IMR-90 (cell line): Measurements from ENCODE around the gene UST. TPM values are rescaled to one million over a fixed set of nuclear protein-coding genes. Genes with fewer than 3 reads are reported as not detected.

Source experiments
- ATAC-seq: fragments of 200-7000 bp; cut with Tn5 transposase; 2 replicates; pipeline ENCODE4 v1.9.1; 2020; ENCODE audit warnings: low read depth, mild to moderate bottlenecking, moderate library complexity
- BruUV-seq: library from RNA; stranded (reverse); fragments of 400-500 nt; replicated peaks from 2 replicates; lab custom pipeline; 2021; lab: Mats Ljungman, UMichigan
- CTCF ChIA-PET: fragments of 300-600 bp; formaldehyde crosslinking; extraction: SDS; loops from one replicate; lab custom pipeline; 2021; ENCODE audit warnings: antibody characterized with exemption; lab: Yijun Ruan, JAX
- POLR2A ChIA-PET: fragments of 300-600 bp; sonication (Branson Sonifier 250); formaldehyde crosslinking; loops from one replicate; lab custom pipeline; 2022; ENCODE audit warnings: antibody characterized with exemption; ENCODE audit not compliant: unreplicated experiment; lab: Charles Lee
- DNase-seq: peaks from one replicate; pipeline ENCODE4 v3.0.0; 2013
- H2AFZ ChIP-seq: replicated peaks from 2 replicates; pipeline ENCODE3; 2013; ENCODE audit warnings: low read length, mild to moderate bottlenecking; ENCODE audit not compliant: poor library complexity
- H2AK5ac ChIP-seq: 2 replicates; pipeline ENCODE4 v1.6.1; 2013; ENCODE audit warnings: low read depth, low read length, inconsistent platforms
- H2AK9ac ChIP-seq: replicated peaks from 2 replicates; pipeline ENCODE3; 2013; ENCODE audit warnings: mild to moderate bottlenecking, low read depth, low read length, moderate library complexity; ENCODE audit not compliant: poor library complexity
- H2BK120ac ChIP-seq: 2 replicates; pipeline ENCODE4 v1.6.1; 2013; ENCODE audit warnings: low read depth, low read length, inconsistent platforms
- H2BK15ac ChIP-seq: 3 replicates; pipeline ENCODE4 v1.6.1; 2013; ENCODE audit warnings: low read depth, low read length, inconsistent platforms
- H2BK20ac ChIP-seq: 2 replicates; pipeline ENCODE4 v1.6.1; 2013; ENCODE audit warnings: low read depth, mild to moderate bottlenecking, inconsistent platforms, low read length, moderate library complexity
- H2BK5ac ChIP-seq: 2 replicates; pipeline ENCODE4 v1.6.1; 2013; ENCODE audit warnings: mild to moderate bottlenecking, low read depth, low read length, inconsistent platforms; ENCODE audit not compliant: poor library complexity, severe bottlenecking
- H3K14ac ChIP-seq: replicated peaks from 2 replicates; pipeline ENCODE4 v1.6.1; 2013; ENCODE audit warnings: low read depth, low read length, inconsistent platforms
- H3K18ac ChIP-seq: 2 replicates; pipeline ENCODE4 v1.6.1; 2013; ENCODE audit warnings: low read depth, low read length, control low read depth
- H3K23ac ChIP-seq: 2 replicates; pipeline ENCODE4 v1.6.1; 2013; ENCODE audit warnings: low read depth, low read length, inconsistent platforms
- H3K27ac ChIP-seq: 2 replicates; pipeline ENCODE4 v1.5.1; 2013; ENCODE audit warnings: mild to moderate bottlenecking, control low read depth, low read length; ENCODE audit not compliant: insufficient read depth
- H3K27me3 ChIP-seq: 2 replicates; pipeline ENCODE4 v1.6.1; 2013; ENCODE audit warnings: low read length; ENCODE audit not compliant: control insufficient read depth, insufficient read depth
- H3K36me3 ChIP-seq: 2 replicates; pipeline ENCODE4 v1.6.1; 2013; ENCODE audit warnings: low read length, mixed read lengths; ENCODE audit not compliant: control insufficient read depth, insufficient read depth
- H3K4ac ChIP-seq: 2 replicates; pipeline ENCODE4 v1.6.1; 2013; ENCODE audit warnings: low read depth, low read length, inconsistent platforms
- H3K4me1 ChIP-seq: 2 replicates; pipeline ENCODE4 v1.6.1; 2013; ENCODE audit warnings: low read length, mixed read lengths; ENCODE audit not compliant: control insufficient read depth, insufficient read depth
- H3K4me2 ChIP-seq: 2 replicates; pipeline ENCODE4 v1.6.1; 2013; ENCODE audit warnings: low read depth, mild to moderate bottlenecking, control low read depth, low read length, moderate library complexity
- H3K4me3 ChIP-seq: 2 replicates; pipeline ENCODE4 v1.5.1; 2013; ENCODE audit warnings: low read depth, mild to moderate bottlenecking, control low read depth, low read length, moderate library complexity; ENCODE audit not compliant: insufficient read depth
- H3K56ac ChIP-seq: 2 replicates; pipeline ENCODE4 v1.6.1; 2013; ENCODE audit warnings: low read length, inconsistent platforms; ENCODE audit not compliant: insufficient read depth; ENCODE audit errors: extremely low read depth
- H3K79me1 ChIP-seq, 2 experiments: 2 replicates each; pipeline ENCODE4 v1.6.1; 2013; ENCODE audit warnings: low read length in 2 of 2, inconsistent platforms in 1 of 2, low read depth in 1 of 2
- H3K9ac ChIP-seq: 2 replicates; pipeline ENCODE4 v1.6.1; 2013; ENCODE audit warnings: low read depth, low read length, control low read depth
- H3K9me1 ChIP-seq: 2 replicates; pipeline ENCODE4 v1.6.1; 2013; ENCODE audit warnings: low read length, inconsistent platforms; ENCODE audit not compliant: insufficient read depth
- H3K9me3 ChIP-seq: 2 replicates; pipeline ENCODE4 v1.6.1; 2013; ENCODE audit warnings: low read length; ENCODE audit not compliant: control insufficient read depth, insufficient read depth
- H4K20me1 ChIP-seq: 2 replicates; pipeline ENCODE4 v1.6.1; 2013; ENCODE audit warnings: low read length, inconsistent platforms; ENCODE audit not compliant: insufficient read depth
- H4K5ac ChIP-seq: 2 replicates; pipeline ENCODE4 v1.6.1; 2013; ENCODE audit warnings: mild to moderate bottlenecking, low read depth, low read length, control low read depth
- H4K8ac ChIP-seq, 2 experiments: 2 replicates each; pipeline ENCODE4 v1.6.1; 2013; ENCODE audit warnings: low read depth in 2 of 2, low read length in 2 of 2, control low read depth in 1 of 2, inconsistent platforms in 1 of 2
- H4K91ac ChIP-seq: 2 replicates; pipeline ENCODE4 v1.6.1; 2013; ENCODE audit warnings: low read depth, low read length, inconsistent platforms; ENCODE audit not compliant: insufficient read depth
- BHLHE40 ChIP-seq: fragments of 150-350 bp; IDR thresholded peaks from 2 replicates; pipeline ENCODE4 v1.6.1; 2016; ENCODE audit warnings: mild to moderate bottlenecking, low read depth, low read length
- CEBPB ChIP-seq: IDR thresholded peaks from 2 replicates; pipeline ENCODE4 v1.6.1; 2012; ENCODE audit warnings: low read depth, low read length, improper control_type of control experiment
- CHD1 ChIP-seq: IDR thresholded peaks from 2 replicates; pipeline ENCODE4 v1.6.1; 2012; ENCODE audit warnings: low read depth, low read length, improper control_type of control experiment
- FOS ChIP-seq: fragments of 150-350 bp; IDR thresholded peaks from 2 replicates; pipeline ENCODE4 v1.6.1; 2016; ENCODE audit warnings: low read depth, low read length
- MAFK ChIP-seq: IDR thresholded peaks from 2 replicates; pipeline ENCODE4 v1.6.1; 2012; ENCODE audit warnings: low read depth, low read length, improper control_type of control experiment
- MAZ ChIP-seq: IDR thresholded peaks from 2 replicates; pipeline ENCODE4 v1.6.1; 2012; ENCODE audit warnings: low read depth, mild to moderate bottlenecking, low read length, improper control_type of control experiment, moderate library complexity, borderline replicate concordance
- MXI1 ChIP-seq: IDR thresholded peaks from 2 replicates; pipeline ENCODE4 v1.6.1; 2012; ENCODE audit warnings: low read depth, mild to moderate bottlenecking, low read length, moderate library complexity, borderline replicate concordance
- NFE2L2 ChIP-seq: fragments of 150-350 bp; IDR thresholded peaks from 2 replicates; pipeline ENCODE4 v1.6.1; 2016; ENCODE audit warnings: low read depth, mild to moderate bottlenecking, low read length
- POLR2A ChIP-seq: IDR thresholded peaks from 2 replicates; pipeline ENCODE4 v1.6.1; 2012; ENCODE audit warnings: mild to moderate bottlenecking, low read depth, low read length
- RCOR1 ChIP-seq: IDR thresholded peaks from 2 replicates; pipeline ENCODE4 v1.6.1; 2012; ENCODE audit warnings: mild to moderate bottlenecking, low read length, improper control_type of control experiment; ENCODE audit not compliant: insufficient replicate concordance
- RFX5 ChIP-seq: IDR thresholded peaks from 2 replicates; pipeline ENCODE4 v1.8.0; 2012; ENCODE audit warnings: low read depth, mild to moderate bottlenecking, low read length, moderate library complexity
- SMC3 ChIP-seq: fragments of 150-350 bp; IDR thresholded peaks from 2 replicates; pipeline ENCODE4 v1.6.1; 2016; ENCODE audit warnings: low read depth, mild to moderate bottlenecking, antibody characterized with exemption, low read length, moderate library complexity
- WGBS, 2 experiments: methylation state at CpG; one replicate each; pipeline versions ENCODE4 v1.1.5 to v1.1.7; 2013; ENCODE audit warnings: missing lambda C conversion rate in 2 of 2; ENCODE audit not compliant: insufficient read length in 1 of 2; ENCODE audit errors: extremely low coverage in 2 of 2; 5-methylcytosine and 5-hydroxymethylcytosine counted together
- dilution Hi-C: fragments of 300-500 bp; cut with HindIII; formaldehyde crosslinking; loops from one replicate; pipeline ENCODE4 v1.14.3; 2018; ENCODE audit warnings: low sequenced_read_pairs; ENCODE audit not compliant: unreplicated experiment
- in situ Hi-C: fragments of 300-500 bp; cut with MboI; formaldehyde crosslinking; loops from 3 replicates; pipeline ENCODE4 v1.14.3; 2019; ENCODE audit warnings: low sequenced_read_pairs, inconsistent platforms, mixed read lengths
- intact Hi-C: fragments of 100-400 bp; cut with micrococcal nuclease; formaldehyde crosslinking; loops from 2 replicates; pipeline ENCODE4 v1.10.0; 2022
- polyA plus RNA-seq, 3 experiments: library from polyadenylated mRNA; depleted of rRNA; stranded (reverse); fragments of >200 nt; gene quantifications; 2 replicates each; pipeline ENCODE4 v1.2.3, GENCODE V29; 2012; ENCODE audit warnings: low replicate concordance in 1 of 3
- total RNA-seq: library from RNA; depleted of rRNA; stranded (reverse); fragments of >200 nt; gene quantifications from 2 replicates; pipeline ENCODE4 v1.2.3, GENCODE V29; 2012
- TF ChIP-seq, protein P1 (sequence below): fragments of 150-350 bp; IDR thresholded peaks from 2 replicates; pipeline ENCODE4 v1.6.1; 2017; ENCODE audit warnings: mild to moderate bottlenecking, antibody characterized with exemption, low read length, low read depth
- TF ChIP-seq, protein P2 (sequence below): conservative IDR thresholded peaks from 2 replicates; pipeline ENCODE4 v1.5.1; 2012; ENCODE audit warnings: mild to moderate bottlenecking, low read depth, low read length, improper control_type of control experiment

Gene UST
- total and polyA plus RNA-seq, 2 of the 4 experiments (the other 2 are of a cell fraction), result 7.7 to 13.8 TPM

DNA sequence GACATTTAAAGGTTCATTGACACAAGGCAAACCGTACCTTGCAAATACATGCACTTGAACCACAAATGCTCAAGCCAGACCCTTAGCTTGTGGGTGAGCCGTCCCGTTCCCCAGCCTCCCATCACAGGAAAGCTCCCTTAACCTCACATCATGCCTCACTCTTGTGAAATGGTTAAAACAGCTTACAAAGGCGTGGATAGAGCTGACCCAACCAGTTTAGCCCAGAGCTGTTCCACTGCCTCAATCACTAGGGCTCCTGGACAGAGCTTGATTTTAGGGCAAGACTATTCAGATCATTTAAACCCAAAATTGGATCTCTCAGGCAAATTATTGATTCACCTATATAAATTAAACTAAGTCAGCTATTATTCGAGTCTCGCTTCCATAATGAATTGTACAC, 341.1 kb downstream of the UST start:
- Histone ChIP-seq H3K9me3 (no peaks in the 10 kb centered on the region), H3K4me3 (no peak overlapping the region), H3K27me3 (peaks cover 28% of the 10 kb centered on the region), H4K20me1 (no peaks in the 10 kb centered on the region), H2BK120ac (no peak overlapping the region), H3K27ac (no peak overlapping the region), H3K4me1 (no peaks in the 10 kb centered on the region), H4K5ac (no peak overlapping the region), H3K79me1 (no peaks in the 10 kb centered on the region), H3K18ac (no peak overlapping the region), H3K9me1 (no peaks in the 10 kb centered on the region), H3K4me2 (no peak overlapping the region), H2AK9ac (no peak overlapping the region), H3K23ac (no peak overlapping the region), H2AFZ (no peak overlapping the region), H4K91ac (no peak overlapping the region), H2BK20ac (no peak overlapping the region), H2BK15ac (no peak overlapping the region), H3K36me3 (no peaks in the 10 kb centered on the region), H3K56ac (no peak overlapping the region), H2AK5ac (no peak overlapping the region), H3K4ac (no peak overlapping the region), H3K9ac (no peak overlapping the region), H4K8ac (no peak overlapping the region), H3K14ac (no peak overlapping the region), H2BK5ac (no peak overlapping the region)
- TF ChIP-seq MAFK (no peak), CEBPB (no peak), SMC3 (no peak), POLR2A (no peak), BHLHE40 (no peak), RFX5 (no peak), RCOR1 (no peak), MAZ (no peak), CHD1 (no peak), MXI1 (no peak), FOS (no peak), NFE2L2 (no peak)
- TF ChIP-seq, protein P1, sequence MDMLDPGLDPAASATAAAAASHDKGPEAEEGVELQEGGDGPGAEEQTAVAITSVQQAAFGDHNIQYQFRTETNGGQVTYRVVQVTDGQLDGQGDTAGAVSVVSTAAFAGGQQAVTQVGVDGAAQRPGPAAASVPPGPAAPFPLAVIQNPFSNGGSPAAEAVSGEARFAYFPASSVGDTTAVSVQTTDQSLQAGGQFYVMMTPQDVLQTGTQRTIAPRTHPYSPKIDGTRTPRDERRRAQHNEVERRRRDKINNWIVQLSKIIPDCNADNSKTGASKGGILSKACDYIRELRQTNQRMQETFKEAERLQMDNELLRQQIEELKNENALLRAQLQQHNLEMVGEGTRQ, result no peak
- TF ChIP-seq, protein P2, sequence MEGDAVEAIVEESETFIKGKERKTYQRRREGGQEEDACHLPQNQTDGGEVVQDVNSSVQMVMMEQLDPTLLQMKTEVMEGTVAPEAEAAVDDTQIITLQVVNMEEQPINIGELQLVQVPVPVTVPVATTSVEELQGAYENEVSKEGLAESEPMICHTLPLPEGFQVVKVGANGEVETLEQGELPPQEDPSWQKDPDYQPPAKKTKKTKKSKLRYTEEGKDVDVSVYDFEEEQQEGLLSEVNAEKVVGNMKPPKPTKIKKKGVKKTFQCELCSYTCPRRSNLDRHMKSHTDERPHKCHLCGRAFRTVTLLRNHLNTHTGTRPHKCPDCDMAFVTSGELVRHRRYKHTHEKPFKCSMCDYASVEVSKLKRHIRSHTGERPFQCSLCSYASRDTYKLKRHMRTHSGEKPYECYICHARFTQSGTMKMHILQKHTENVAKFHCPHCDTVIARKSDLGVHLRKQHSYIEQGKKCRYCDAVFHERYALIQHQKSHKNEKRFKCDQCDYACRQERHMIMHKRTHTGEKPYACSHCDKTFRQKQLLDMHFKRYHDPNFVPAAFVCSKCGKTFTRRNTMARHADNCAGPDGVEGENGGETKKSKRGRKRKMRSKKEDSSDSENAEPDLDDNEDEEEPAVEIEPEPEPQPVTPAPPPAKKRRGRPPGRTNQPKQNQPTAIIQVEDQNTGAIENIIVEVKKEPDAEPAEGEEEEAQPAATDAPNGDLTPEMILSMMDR, result no peak
- ChIA-PET POLR2A (no interaction called here), CTCF (interaction anchor here (1.8 kb wide), 1 partner anchor 344 kb away, joined by 11 read pairs; no protein-coding TSS in a partner anchor)
- intact Hi-C loops, result no loop called here
- no peak for DNase-seq
- no peak for ATAC-seq
- WGBS, 2 experiments, result 79% methylated on average over 5 of the region's 6 CpGs; no CpG with 5 or more reads in 1 of the 2 experiments
- in situ Hi-C loops, result no loop called here
- BruUV-seq, result no TSS peak
- dilution Hi-C loops, result no loop called here
